ENCODE measurements around the gene MNT.

The MNT gene

GRCh38 chr17:2343421-2343820 lies 57.4 kb downstream of the MNT start:
- no peak for TF ChIP-seq CTCF (IDR thresholded peaks at IDR 0.05)
- TF ChIP-seq ZFX (IDR thresholded peaks at IDR 0.05; ENCODE audit: borderline replicate concordance) = no peak

GRCh38 chr17:2338315-2338657 lies 62.6 kb downstream of the MNT start:
- TF ChIP-seq ZFX (IDR thresholded peaks at IDR 0.05; ENCODE audit: borderline replicate concordance) (no peak), CTCF (IDR thresholded peaks at IDR 0.05) (no peak)
- H3K27ac ChIP-seq = peak overlapping the region; percentile 97

More at GRCh38 chr17:2343421-2343820, 57.4 kb downstream of the MNT start:
- H3K27ac ChIP-seq = no peak overlapping the region

- TF ChIP-seq CTCF (IDR thresholded peaks at IDR 0.05) = no peak
- no peak for TF ChIP-seq ZFX (IDR thresholded peaks at IDR 0.05; ENCODE audit: borderline replicate concordance)
- peak overlapping the region; percentile 97 for H3K27ac ChIP-seq
These were observed 63.1 kb downstream of the MNT start for GRCh38 chr17:2337544-2338314.

GRCh38 chr17:2336852-2337543 lies 63.9 kb downstream of the MNT start, which contains the start of gene SGSM2:
SGSM2 (plus strand) TSS chr17:2337501; CDS start chr17:2337689, 188 bp downstream.
- TF ChIP-seq ZFX (IDR thresholded peaks at IDR 0.05; ENCODE audit: borderline replicate concordance) (no peak), CTCF (IDR thresholded peaks at IDR 0.05) (no peak)
- peak within 1 kb of the TSS; percentile 97 for H3K27ac ChIP-seq

GRCh38 chr17:2336215-2336851 lies 64.5 kb downstream of the MNT start, which contains the start of gene TSR1:
TSR1 (minus strand) TSS chr17:2336457; CDS start chr17:2336427, 30 bp downstream.
- no peak for TF ChIP-seq ZFX (IDR thresholded peaks at IDR 0.05; ENCODE audit: borderline replicate concordance)
- peak; percentile 60 for TF ChIP-seq CTCF (IDR thresholded peaks at IDR 0.05)
- H3K27ac ChIP-seq = peak within 1 kb of the TSS; percentile 97

- no peak for TF ChIP-seq ZFX (IDR thresholded peaks at IDR 0.05; ENCODE audit: borderline replicate concordance)
- no peak for TF ChIP-seq CTCF (IDR thresholded peaks at IDR 0.05)
These were observed 65.1 kb downstream of the MNT start for GRCh38 chr17:2335726-2336214.

More at GRCh38 chr17:2335726-2336214, 65.1 kb downstream of the MNT start:
- peak overlapping the region; percentile 97 for H3K27ac ChIP-seq
